Activated naive CD4-positive, alpha-beta T cell treated with anti-CD3 and anti-CD28 coated beads, Interleukin-2, amount 50 U/mL, for 24 hours (primary cell): ENCODE results near the gene BEX4.
"Not testable (repeated sequence)": the region's sequence is repeated elsewhere in the genome, so short reads cannot be mapped to it uniquely, and the experiment has no call there.

Experiments
- H3K27ac Mint-ChIP-seq: one replicate; pipeline ENCODE4 v1.8.0; 2021; ENCODE audit warnings: mild to moderate bottlenecking, mixed read lengths
- H3K27me3 Mint-ChIP-seq: one replicate; pipeline ENCODE4 v1.8.0; 2021; ENCODE audit warnings: mixed read lengths
- H3K36me3 Mint-ChIP-seq: one replicate; pipeline ENCODE4 v1.8.0; 2021; ENCODE audit warnings: mixed read lengths
- H3K4me1 Mint-ChIP-seq: one replicate; pipeline ENCODE4 v1.8.0; 2021; ENCODE audit warnings: mixed read lengths
- H3K4me3 Mint-ChIP-seq: one replicate; pipeline ENCODE4 v1.8.0; 2021; ENCODE audit warnings: mild to moderate bottlenecking, mixed read lengths
- H3K9me3 Mint-ChIP-seq: one replicate; pipeline ENCODE4 v1.8.0; 2021; ENCODE audit warnings: mixed read lengths

The BEX4 gene, protein sequence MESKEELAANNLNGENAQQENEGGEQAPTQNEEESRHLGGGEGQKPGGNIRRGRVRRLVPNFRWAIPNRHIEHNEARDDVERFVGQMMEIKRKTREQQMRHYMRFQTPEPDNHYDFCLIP

DNA sequence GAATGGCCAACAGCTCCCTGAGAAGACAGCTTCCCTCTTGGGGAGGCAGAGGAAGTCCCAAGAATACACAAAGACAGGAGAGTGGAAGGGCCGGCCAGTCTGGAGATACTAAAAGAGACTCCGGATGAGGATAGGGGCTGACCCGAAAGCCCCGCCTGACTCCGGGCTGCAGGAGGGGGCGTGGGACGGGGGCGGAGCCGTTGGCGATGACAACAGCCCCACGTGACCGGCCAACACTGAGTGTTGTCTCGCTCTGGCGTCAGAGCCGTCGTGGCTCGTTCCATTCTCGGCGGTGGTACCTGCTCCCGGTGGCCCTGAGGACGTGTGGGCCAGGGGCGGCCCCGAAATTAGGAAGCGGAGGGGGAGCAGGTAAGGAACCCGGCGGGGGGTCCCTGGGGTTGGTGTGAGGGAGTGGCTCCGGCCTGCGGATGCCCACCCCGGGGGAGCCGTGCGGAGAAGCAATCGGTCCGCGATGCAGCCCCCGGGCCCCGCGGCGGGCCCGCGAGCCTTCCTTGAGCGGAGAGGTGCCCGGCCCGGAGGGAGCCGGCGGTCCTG is at the start of gene BEX4:
TSS of gene BEX4 (plus strand) at position 239 of the 555 bp plus-strand sequence. CDS start 1,046 bp downstream, outside the sequence.
- Mint-ChIP-seq H3K4me3 (peak within 1 kb of the TSS; percentile 84), H3K27me3 (no peaks in the 10 kb centered on the region), H3K36me3 (no peaks in the 10 kb centered on the region), H3K4me1 (peaks cover 21% of the 10 kb centered on the region), H3K27ac (peak within 1 kb of the TSS; percentile 70), H3K9me3 (no peaks in the 10 kb centered on the region)

DNA sequence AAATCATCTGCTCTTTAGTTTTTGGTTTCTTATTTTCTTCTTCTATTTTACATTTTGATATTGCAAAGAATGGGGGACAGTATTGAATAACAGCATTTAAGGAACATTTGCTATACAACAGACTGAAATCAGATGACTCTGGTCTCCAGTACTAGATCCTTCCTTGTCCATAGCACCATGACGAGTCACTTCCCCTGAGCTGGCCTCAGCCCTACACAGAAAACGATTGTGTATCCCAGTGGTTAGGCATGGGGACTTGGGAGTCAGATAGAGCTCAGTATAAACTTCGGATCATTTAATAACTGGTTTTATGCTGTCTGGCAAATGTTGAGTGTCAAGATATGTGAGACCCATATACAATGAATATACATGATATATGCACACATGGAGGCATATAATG is 44.7 kb upstream of the BEX4 start:
- H3K4me1 Mint-ChIP-seq: no peaks in the 10 kb centered on the region
- no peaks in the 10 kb centered on the region for H3K9me3 Mint-ChIP-seq
- no peak overlapping the region for H3K27ac Mint-ChIP-seq
- H3K27me3 Mint-ChIP-seq: no peaks in the 10 kb centered on the region
- no peaks in the 10 kb centered on the region for H3K36me3 Mint-ChIP-seq
- no peak overlapping the region for H3K4me3 Mint-ChIP-seq

DNA sequence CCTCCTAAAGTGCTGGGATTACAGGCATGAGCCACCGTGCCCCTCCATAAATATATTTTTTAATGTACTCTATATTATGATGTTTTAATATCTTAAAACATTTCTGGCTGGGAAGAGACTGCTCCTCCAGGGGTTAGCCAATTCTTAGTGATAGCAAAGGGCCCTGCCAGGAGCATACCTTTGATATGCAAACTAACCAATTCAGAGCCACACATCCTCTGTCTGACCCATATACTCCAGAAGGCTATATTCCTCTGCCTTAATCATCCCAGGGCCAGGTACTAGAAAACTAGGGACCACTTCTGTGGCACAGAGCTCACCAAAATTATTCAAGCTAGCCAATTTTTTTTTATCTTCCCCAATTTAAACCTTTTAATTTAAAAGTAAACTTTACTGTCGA is 43.6 kb upstream of the BEX4 start:
- no peaks in the 10 kb centered on the region for H3K9me3 Mint-ChIP-seq
- H3K4me3 Mint-ChIP-seq: no peak overlapping the region
- H3K36me3 Mint-ChIP-seq: no peaks in the 10 kb centered on the region
- peaks cover 2% of the 10 kb centered on the region for H3K27me3 Mint-ChIP-seq
- H3K4me1 Mint-ChIP-seq: peaks cover 4% of the 10 kb centered on the region
- no peak overlapping the region for H3K27ac Mint-ChIP-seq

DNA sequence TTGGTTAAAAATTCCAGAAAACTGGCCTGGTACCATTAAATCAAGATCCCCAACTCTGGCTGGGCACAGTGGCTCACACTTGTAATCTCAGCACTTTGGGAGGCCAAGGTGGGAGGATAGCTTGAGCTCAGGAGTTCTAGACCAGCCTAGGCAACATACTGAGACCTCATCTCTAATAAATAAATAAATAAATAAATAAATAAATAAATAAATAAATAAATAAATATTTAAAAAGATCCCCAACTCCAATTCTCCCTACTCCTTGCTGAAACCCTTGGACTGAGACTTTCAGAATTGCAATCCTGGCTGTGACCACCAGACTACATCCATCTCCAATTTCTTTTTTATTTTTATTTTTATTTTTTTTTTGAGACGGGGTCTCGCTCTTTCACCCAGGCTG is 39.7 kb upstream of the BEX4 start:
- not testable (repeated sequence) for H3K36me3 Mint-ChIP-seq, H3K9me3 Mint-ChIP-seq, H3K27ac Mint-ChIP-seq, H3K4me1 Mint-ChIP-seq, H3K4me3 Mint-ChIP-seq, H3K27me3 Mint-ChIP-seq

DNA sequence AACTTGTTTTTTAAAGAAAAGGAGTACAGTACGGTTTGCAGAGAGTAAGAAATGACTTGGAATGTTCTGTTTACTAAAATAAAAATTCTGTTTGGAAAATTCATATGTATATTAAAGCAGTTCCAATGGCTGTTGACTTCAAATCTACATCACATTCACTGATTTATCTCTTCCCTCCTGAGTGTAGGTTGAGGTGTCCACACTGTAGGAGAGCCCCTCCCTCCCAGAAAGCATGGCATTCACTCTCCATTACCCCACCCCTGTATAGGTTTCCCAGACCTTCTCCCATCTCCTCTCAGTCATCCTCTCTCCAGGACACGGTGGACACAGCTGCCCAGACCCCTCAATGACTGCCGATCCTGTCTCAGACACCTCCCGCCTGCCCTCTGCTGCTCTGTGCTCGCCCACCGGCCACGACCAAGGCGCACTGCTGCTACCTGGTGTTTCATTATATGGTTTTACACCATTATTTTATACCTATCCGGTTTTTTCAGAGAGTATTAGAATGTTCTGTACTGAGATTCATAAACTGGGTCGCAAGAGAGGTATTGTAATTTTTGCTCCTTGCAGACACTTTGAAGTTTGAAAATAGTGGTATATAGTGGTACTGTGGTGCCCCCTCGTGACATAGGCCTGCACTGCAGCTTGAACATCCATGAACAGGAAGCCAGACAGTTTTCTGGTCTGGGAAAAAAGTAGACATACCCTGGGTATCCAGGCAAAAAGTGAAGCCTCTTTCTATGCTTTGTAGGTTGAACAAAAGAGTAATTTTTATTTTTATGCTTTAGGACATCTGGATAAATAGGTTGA is 38.8 kb upstream of the BEX4 start:
- Mint-ChIP-seq H3K36me3 (no peaks in the 10 kb centered on the region), H3K4me3 (peak overlapping the region; percentile 78), H3K27ac (peak overlapping the region; percentile 46), H3K9me3 (no peaks in the 10 kb centered on the region), H3K4me1 (peaks cover 5% of the 10 kb centered on the region), H3K27me3 (peaks cover 5% of the 10 kb centered on the region)

DNA sequence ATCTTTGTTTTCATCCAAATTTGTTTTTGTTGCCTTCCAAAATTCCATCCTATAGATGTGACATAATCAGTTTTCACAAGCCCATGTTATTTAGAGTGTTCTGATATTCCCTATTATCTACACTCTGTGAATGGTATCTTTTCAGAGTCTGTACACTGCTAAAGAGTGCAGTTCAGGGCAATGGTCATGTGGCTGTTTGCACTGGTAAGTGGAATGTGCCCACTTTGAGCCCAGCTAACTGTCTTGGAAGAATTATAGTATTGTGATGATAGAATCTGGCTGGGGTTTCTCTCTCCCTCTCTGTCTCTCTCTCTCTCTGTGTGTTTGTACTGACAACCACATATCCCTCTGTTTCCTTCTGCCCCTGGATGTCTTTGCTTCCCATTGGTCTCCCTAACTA is 37.4 kb upstream of the BEX4 start:
- H3K9me3 Mint-ChIP-seq: no peaks in the 10 kb centered on the region
- H3K4me3 Mint-ChIP-seq: no peak overlapping the region
- H3K27me3 Mint-ChIP-seq: peaks cover 5% of the 10 kb centered on the region
- peaks cover 5% of the 10 kb centered on the region for H3K4me1 Mint-ChIP-seq
- no peaks in the 10 kb centered on the region for H3K36me3 Mint-ChIP-seq
- H3K27ac Mint-ChIP-seq: no peak overlapping the region

DNA sequence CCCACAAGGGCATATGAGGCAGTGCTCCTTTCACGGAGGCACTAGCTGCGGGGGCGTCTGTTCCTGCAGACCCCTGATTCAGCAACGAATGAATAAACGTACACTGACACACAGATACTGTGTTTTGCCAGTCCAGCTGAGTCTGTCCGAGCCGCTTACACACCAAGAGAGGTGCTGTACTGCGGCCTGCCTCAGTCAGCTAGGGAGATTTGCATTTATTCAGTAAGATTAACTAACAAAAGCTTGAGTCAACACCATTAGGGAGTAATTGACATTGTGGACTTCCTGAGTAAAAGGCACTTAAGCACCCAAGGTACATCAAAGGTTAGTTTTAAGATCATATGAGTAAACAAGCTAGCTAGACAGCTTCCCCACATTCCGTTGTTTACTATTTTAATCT is 31.0 kb upstream of the BEX4 start:
- Mint-ChIP-seq H3K36me3 (no peaks in the 10 kb centered on the region), H3K9me3 (no peaks in the 10 kb centered on the region), H3K27ac (no peak overlapping the region), H3K4me1 (no peaks in the 10 kb centered on the region), H3K27me3 (peaks cover 3% of the 10 kb centered on the region), H3K4me3 (no peak overlapping the region)

DNA sequence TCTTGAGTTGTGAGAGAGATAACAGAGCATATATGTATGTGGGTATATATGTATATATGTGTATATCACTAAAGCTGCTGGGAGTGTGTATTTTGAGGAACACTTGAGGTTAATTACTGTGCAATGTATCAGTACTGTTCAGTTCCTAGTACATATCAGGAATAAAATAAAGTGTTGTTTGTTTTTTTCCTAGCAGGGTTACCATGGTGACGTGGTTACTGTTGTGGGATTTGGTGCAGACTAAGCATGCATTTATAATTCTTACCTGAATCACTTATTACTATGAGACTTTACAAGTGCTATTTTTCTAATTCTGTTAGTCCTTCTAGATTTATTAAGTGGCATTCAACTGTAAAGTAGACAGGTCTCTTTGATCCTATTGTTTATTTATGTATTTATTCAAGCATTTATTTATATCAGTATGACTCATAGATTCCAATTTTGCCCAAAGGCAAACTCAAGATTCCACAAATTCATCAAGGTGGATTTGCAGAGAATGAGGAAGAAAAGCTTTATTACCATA is 26.9 kb upstream of the BEX4 start:
- no peaks in the 10 kb centered on the region for H3K4me1 Mint-ChIP-seq
- no peak overlapping the region for H3K27ac Mint-ChIP-seq
- H3K9me3 Mint-ChIP-seq: no peaks in the 10 kb centered on the region
- H3K27me3 Mint-ChIP-seq: no peaks in the 10 kb centered on the region
- no peak overlapping the region for H3K4me3 Mint-ChIP-seq
- no peaks in the 10 kb centered on the region for H3K36me3 Mint-ChIP-seq

DNA sequence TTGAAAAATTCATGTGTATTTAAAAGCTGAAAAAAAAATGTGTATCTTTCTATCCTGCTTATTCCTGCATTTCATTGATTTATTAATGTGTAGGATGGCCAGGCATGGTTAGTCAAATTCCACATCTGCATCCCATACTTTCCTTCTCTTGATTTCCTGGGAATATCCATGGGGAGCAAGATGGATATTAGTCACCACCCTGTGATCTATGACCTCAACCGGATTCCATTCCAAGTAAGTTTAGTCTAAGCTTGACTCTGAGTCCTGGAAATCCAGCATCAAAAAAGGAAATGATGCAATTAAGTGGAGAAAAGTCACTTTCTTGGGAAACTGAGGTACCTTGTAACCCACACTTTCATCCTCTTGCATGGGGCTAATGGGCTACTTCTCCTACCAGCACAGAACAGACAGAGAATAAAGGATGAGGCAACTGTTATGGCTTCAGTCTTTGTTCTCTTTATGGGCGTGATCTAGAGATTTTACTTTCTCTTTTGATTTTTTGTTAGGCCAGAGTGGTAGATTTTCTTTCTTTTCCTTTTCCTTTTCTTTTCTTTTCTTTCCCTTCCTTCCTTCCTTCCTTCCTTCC is 17.1 kb upstream of the BEX4 start:
- H3K27me3 Mint-ChIP-seq: no peaks in the 10 kb centered on the region
- H3K27ac Mint-ChIP-seq: no peak overlapping the region
- H3K9me3 Mint-ChIP-seq: no peaks in the 10 kb centered on the region
- H3K36me3 Mint-ChIP-seq: no peaks in the 10 kb centered on the region
- H3K4me3 Mint-ChIP-seq: no peak overlapping the region
- peaks cover 5% of the 10 kb centered on the region for H3K4me1 Mint-ChIP-seq

DNA sequence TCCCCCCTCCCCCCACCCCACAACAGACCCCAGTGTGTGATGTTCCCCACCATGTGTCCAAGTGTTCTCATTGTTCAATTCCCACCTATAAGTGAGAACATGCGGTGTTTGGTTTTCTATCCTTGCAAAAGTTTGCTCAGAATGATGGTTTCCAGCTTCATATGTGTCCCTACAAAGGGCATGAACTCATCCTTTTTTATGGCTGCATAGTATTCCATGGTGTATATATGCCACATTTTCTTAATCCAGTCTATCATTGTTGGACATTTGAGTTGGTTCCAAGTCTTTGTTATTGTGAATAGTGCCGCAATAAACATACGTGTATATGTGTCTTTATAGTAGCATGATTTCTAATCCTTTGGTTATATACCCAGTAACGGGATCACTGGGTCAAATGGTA is 16.2 kb upstream of the BEX4 start:
- not testable (repeated sequence) for H3K4me1 Mint-ChIP-seq, H3K27ac Mint-ChIP-seq, H3K27me3 Mint-ChIP-seq, H3K4me3 Mint-ChIP-seq, H3K36me3 Mint-ChIP-seq, H3K9me3 Mint-ChIP-seq

DNA sequence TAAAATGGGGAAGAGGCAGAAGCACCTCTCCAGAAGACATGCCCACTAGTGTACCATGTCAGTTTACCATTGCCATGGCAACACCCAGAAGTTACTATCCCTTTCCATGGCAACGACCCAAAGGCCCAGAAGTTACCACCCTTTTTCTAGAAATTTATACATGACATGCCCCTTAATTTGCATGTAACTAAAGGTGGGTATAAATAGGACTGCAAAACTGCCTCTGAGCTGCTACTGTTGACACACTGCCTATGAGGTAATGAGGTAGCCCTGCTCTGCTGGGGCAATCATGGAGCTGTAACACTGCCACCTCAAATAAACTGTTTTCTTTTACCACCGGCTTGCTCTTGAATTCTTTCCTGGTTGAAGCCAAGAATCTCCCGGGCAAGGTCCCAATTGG is 13.9 kb upstream of the BEX4 start:
- no peaks in the 10 kb centered on the region for H3K36me3 Mint-ChIP-seq
- H3K9me3 Mint-ChIP-seq: no peaks in the 10 kb centered on the region
- peaks cover 5% of the 10 kb centered on the region for H3K4me1 Mint-ChIP-seq
- no peak overlapping the region for H3K4me3 Mint-ChIP-seq
- H3K27me3 Mint-ChIP-seq: no peaks in the 10 kb centered on the region
- H3K27ac Mint-ChIP-seq: no peak overlapping the region

DNA sequence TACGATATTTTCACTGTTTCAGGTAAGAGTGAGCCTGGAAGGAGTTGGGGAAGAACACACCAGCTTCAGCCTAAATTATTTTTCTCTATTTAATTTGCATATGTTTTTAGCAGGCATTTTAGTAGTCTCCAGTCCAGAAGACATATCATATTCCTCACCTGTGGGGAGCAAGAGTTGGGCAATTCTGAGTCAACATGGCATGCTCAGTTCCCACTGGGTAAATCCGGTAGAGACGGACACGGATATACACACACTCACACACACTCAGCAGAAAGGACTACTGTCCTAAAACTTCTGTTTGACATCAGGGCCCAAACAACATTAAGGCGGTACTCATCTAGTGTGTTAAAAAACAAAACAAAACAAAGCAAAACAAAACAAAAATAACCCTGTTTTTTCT is 4.9 kb upstream of the BEX4 start:
- H3K4me1 Mint-ChIP-seq: peaks cover 4% of the 10 kb centered on the region
- no peak overlapping the region for H3K4me3 Mint-ChIP-seq
- no peaks in the 10 kb centered on the region for H3K27me3 Mint-ChIP-seq
- H3K36me3 Mint-ChIP-seq: no peaks in the 10 kb centered on the region
- no peak overlapping the region for H3K27ac Mint-ChIP-seq
- H3K9me3 Mint-ChIP-seq: no peaks in the 10 kb centered on the region

DNA sequence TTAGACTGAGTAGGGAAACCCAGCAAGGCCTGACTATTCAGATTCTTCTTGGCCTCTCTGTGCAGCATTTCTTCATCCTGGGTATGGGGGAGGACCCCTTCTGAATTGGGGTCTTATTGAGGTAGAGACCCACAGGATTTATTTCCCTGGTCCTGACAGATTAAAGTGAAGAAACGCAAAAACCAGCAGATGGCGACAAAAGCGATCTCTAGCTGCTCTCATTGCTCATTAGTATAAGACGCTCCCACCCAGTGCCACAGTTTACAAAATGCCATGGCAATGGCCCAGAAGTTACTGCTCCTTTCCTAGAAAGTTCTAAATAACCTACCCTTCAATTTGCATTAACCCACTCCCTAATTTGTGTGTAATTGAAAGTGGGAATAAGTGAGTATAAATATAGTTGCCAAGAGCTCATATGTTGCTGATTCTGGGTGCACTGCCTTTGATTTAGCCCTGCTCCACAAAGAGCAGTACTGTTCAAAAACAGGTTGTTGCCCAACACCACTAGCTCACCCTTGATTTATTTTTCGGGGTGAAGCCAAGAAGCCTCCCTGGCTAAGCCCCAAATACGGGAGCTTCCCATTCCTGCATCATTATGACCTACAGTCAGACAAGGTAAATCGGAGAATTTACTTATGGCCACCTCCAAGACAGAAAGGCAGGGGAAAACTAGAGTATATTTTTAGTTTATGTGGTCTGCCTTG is 3.7 kb upstream of the BEX4 start:
- no peak overlapping the region for H3K27ac Mint-ChIP-seq
- H3K4me3 Mint-ChIP-seq: no peak overlapping the region
- no peaks in the 10 kb centered on the region for H3K9me3 Mint-ChIP-seq
- peaks cover 8% of the 10 kb centered on the region for H3K4me1 Mint-ChIP-seq
- no peaks in the 10 kb centered on the region for H3K27me3 Mint-ChIP-seq
- H3K36me3 Mint-ChIP-seq: no peaks in the 10 kb centered on the region

DNA sequence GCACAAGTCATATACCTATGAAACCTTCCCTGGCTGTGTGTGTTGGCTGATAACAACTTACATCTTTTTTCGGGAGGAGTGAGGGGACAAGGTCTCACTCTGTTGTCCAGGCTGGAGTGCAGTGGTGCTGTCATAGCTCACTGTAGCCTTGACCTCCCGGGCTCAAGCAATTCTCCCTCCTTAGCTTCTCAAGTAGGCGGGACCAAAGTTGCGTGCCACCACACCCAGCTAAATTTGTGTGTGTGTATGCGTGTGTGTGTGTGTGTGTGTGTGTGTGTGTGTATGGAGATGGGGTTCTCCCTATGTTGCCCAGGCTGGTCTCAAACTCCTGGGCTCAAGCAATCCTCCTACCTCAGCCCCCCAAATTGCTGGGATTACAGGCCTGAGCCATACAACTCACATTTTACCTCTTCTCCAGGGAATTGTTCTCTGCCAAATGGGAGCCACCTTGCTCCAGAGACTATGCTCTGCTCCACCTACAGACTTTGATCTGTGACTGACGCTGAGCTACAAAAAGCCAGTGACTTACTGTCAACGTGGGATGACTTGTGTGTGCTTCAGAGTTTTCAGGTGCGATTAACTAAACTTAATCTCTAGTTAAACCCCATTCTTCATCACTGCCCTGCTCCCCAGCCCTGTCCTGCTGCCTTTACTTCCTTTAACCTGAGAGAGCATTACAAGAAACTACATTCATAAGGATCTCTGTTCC is 2.0 kb upstream of the BEX4 start:
- Mint-ChIP-seq H3K9me3 (no peaks in the 10 kb centered on the region), H3K4me3 (no peak overlapping the region), H3K4me1 (peaks cover 17% of the 10 kb centered on the region), H3K27me3 (no peaks in the 10 kb centered on the region), H3K36me3 (no peaks in the 10 kb centered on the region), H3K27ac (no peak overlapping the region)

DNA sequence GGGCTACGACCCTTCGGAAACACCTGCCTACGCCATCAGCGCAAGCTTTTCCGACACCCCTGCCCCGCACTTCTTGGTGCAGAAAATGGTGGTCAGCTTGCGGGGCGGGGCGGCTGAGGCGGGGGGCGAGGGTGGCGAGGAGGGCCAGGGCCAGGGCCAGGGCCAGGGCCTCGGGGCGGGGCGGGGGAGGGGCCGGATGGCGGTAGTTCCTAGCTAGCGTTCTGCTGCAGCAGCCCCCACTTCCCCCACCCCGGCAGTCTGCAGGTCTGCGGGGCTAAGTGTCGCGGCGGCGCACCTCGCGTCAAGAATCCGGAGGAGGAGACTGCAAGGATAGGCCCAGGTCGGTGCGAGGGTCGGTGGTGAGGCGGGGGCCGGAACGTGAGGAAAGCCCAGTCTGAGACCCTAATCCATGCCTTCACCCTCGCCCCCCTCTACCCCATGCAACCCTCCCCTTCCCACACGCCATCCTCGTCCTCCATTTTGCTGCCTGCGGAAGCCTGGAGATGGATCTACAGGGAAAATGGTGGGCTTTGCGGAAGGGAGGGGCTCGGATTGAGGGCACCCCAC is 600 bp downstream of the BEX4 start:
- Mint-ChIP-seq H3K9me3 (no peaks in the 10 kb centered on the region), H3K4me1 (peaks cover 21% of the 10 kb centered on the region), H3K27me3 (no peaks in the 10 kb centered on the region), H3K27ac (peak overlapping the region; percentile 41), H3K4me3 (peak overlapping the region; percentile 76), H3K36me3 (no peaks in the 10 kb centered on the region)
